Measurements from ENCODE around the gene SLC25A17. TPM values are rescaled to one million over a fixed set of nuclear protein-coding genes. Genes with fewer than 3 reads are reported as not detected.
A peak's percentile ranks its signal among the peaks of the same experiment; 100 is the strongest.

The SLC25A17 gene
- total RNA-seq, 1 experiment from 2014 or later, result 34.4 TPM

- no peak for DNase-seq (ENCODE audit: low read depth)
These were observed 60.8 kb downstream of the SLC25A17 start for GRCh38 chr22:40758390-40758789.

- DNase-seq (ENCODE audit: low read depth), result no peak
These were observed 62.1 kb downstream of the SLC25A17 start for GRCh38 chr22:40757071-40757470.

GRCh38 chr22:40753114-40753513 is 66.0 kb downstream of the SLC25A17 start:
- DNase-seq (ENCODE audit: low read depth), result no peak

- DNase-seq (ENCODE audit: low read depth), result no peak
These were observed 67.9 kb downstream of the SLC25A17 start for GRCh38 chr22:40751250-40751649.

GRCh38 chr22:40749829-40750228 is 69.3 kb downstream of the SLC25A17 start:
- no peak for DNase-seq (ENCODE audit: low read depth)

- DNase-seq (ENCODE audit: low read depth), result no peak
These were observed 70.5 kb downstream of the SLC25A17 start for GRCh38 chr22:40748388-40749355.

GRCh38 chr22:40747361-40747760 is 71.8 kb downstream of the SLC25A17 start:
- no peak for DNase-seq (ENCODE audit: low read depth)

- no peak for DNase-seq (ENCODE audit: low read depth)
These were observed 72.5 kb downstream of the SLC25A17 start for GRCh38 chr22:40746428-40747220.

- no peak for DNase-seq (ENCODE audit: low read depth)
These were observed 75.4 kb downstream of the SLC25A17 start for GRCh38 chr22:40743768-40744167.

GRCh38 chr22:40741116-40741515 is 78.0 kb downstream of the SLC25A17 start:
- DNase-seq (ENCODE audit: low read depth), result no peak

- DNase-seq (ENCODE audit: low read depth), result no peak
These were observed 79.4 kb downstream of the SLC25A17 start for GRCh38 chr22:40739721-40740120.

GRCh38 chr22:40733919-40734318 is 85.2 kb downstream of the SLC25A17 start:
- no peak for DNase-seq (ENCODE audit: low read depth)

- DNase-seq (ENCODE audit: low read depth), result no peak
These were observed 86.2 kb downstream of the SLC25A17 start for GRCh38 chr22:40732999-40733292.

GRCh38 chr22:40729284-40729683 is 89.9 kb downstream of the SLC25A17 start:
- no peak for DNase-seq (ENCODE audit: low read depth)

- DNase-seq (ENCODE audit: low read depth), result no peak
These were observed 90.4 kb downstream of the SLC25A17 start for GRCh38 chr22:40728731-40729189.

- no peak for DNase-seq (ENCODE audit: low read depth)
These were observed 91.1 kb downstream of the SLC25A17 start for GRCh38 chr22:40727964-40728615.

- DNase-seq (ENCODE audit: low read depth), result no peak
These were observed 91.8 kb downstream of the SLC25A17 start for GRCh38 chr22:40727070-40727963.

GRCh38 chr22:40726514-40726913 is 92.6 kb downstream of the SLC25A17 start:
- DNase-seq (ENCODE audit: low read depth), result no peak

GRCh38 chr22:40723396-40723933 is 95.7 kb downstream of the SLC25A17 start:
- DNase-seq (ENCODE audit: low read depth), result no peak

GRCh38 chr22:40721266-40721665 is 97.9 kb downstream of the SLC25A17 start:
- DNase-seq (ENCODE audit: low read depth), result peak; percentile 66

Data from HT1080 (cell line).